ENCODE results near the gene RER1.
A peak's percentile ranks its signal among the peaks of the same experiment; 100 is the strongest.

RER1 gene

DNA sequence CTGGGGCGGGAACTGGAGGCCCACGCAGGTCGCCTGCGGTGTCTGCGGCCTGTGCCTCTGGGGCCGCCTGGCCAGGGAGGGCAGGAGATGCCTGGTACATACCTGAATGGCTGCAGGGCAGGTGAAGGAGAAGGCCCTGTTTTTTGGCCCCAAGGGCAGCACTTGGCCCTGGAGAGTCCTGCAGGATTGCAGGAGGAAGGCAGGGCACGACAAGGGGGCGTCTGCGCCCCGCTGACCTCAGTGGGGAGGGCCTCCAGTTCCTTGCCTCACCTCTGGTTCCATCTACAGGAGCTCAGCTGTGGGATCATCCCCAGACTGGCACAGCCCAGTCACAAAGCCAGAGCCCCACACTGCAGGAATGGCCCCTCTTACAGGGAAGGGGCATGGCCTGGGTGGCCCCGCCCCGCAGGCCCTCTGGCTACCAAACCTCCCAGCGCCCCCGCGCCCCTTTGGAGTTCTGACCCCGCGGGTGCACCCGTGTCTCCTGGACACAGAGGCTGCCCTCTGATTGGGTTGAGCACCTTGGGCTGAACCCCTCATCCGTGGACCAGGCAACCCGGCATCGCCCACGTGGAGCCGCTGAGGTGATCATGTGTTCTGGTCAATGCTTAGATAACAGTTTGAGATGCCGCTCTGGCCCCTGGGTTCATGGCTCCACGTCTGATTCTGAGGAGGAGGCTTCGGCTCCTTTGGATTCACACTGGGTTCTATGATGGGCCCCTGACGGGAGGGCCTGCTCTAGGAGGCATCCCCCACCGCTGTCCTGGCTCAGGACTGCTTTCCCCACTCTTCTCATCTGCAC, 22.1 kb downstream of the RER1 start:
- TF ChIP-seq, protein P1, sequence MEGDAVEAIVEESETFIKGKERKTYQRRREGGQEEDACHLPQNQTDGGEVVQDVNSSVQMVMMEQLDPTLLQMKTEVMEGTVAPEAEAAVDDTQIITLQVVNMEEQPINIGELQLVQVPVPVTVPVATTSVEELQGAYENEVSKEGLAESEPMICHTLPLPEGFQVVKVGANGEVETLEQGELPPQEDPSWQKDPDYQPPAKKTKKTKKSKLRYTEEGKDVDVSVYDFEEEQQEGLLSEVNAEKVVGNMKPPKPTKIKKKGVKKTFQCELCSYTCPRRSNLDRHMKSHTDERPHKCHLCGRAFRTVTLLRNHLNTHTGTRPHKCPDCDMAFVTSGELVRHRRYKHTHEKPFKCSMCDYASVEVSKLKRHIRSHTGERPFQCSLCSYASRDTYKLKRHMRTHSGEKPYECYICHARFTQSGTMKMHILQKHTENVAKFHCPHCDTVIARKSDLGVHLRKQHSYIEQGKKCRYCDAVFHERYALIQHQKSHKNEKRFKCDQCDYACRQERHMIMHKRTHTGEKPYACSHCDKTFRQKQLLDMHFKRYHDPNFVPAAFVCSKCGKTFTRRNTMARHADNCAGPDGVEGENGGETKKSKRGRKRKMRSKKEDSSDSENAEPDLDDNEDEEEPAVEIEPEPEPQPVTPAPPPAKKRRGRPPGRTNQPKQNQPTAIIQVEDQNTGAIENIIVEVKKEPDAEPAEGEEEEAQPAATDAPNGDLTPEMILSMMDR (conservative IDR thresholded peaks at IDR 0.05), result no peak
- peak overlapping the region; percentile 99 for H3K27ac ChIP-seq

DNA sequence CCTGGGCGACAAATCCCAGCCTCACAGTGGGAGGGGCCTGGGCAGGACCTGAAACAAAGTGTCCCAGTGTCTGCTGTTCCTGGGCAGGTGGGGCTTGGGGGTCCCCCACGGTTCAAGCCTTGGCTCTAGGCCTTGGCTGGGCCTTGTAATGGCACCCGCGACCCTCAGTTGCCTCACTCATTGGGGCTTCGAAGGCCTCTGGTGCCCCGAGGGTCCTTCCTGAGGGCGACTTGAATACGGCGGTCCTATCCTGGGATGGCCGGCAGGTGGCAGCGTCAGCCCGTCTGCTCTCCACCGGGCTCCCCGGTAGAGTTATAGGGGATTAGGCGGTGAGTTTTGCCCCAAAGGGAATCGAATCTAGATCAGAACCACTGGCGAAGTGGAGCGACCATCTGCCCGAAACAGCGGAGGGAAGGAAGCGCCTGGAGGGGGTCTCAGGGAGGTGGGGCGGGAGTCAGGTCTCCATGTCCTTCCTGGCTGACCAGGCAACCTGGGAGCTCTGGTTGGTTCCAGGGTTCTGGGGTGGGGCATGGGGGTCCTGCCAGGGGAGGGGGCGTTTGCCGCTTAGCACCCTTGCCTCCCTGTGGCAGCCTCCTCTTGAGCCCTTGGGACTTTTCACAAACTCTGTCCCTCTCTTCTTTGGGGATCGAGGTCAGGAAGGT, 22.8 kb downstream of the RER1 start:
- TF ChIP-seq, protein P1 (conservative IDR thresholded peaks at IDR 0.05), result peak; percentile 97
- TF ChIP-seq ZFX (IDR thresholded peaks at IDR 0.05), result no peak
- H3K27ac ChIP-seq, result peak overlapping the region; percentile 99

DNA sequence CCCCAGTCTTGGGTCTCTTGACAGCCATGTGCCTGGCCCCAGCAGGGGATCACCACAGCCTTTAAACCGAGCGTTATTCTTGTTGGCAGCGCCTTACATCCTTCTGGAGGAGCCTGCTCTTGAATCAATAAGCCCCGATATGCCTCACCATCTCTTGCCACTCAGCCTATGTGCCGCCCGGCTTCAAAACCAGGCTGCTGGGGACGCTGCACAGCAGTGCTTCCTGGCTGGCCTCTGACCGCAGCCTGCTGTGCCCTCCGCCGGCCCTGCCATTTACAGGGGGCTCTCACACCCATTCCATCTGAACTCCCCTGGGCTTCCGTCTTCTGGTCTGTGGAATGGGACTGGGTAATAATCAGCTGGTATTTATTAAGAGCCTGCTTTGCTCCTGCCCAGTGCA, 23.7 kb downstream of the RER1 start:
- TF ChIP-seq, protein P1 (conservative IDR thresholded peaks at IDR 0.05), result no peak
- no peak for TF ChIP-seq ZFX (IDR thresholded peaks at IDR 0.05)
- H3K27ac ChIP-seq, result peak overlapping the region; percentile 99

DNA sequence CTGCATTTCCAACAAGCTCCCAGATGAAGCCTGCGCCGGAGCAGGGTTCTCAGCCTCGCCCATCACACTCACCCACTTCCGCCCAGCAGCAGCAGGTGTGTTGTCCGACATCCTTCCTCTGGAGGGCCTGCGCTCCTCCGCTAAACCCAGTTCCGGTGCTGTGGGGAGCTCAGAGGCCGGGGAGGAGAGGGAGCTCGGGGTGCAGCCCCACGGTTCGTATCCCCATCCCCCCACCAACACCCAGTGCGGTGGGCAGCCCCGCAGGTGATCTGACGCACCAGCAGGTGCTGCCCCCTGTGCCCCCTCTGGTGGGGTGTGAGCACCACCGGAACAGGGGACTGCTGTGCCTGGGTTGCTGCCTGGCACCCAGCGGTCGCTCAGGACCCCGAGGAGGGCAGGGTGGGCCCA, 24.2 kb downstream of the RER1 start:
- TF ChIP-seq, protein P1 (conservative IDR thresholded peaks at IDR 0.05), result no peak
- TF ChIP-seq ZFX (IDR thresholded peaks at IDR 0.05), result no peak
- H3K27ac ChIP-seq, result peak overlapping the region; percentile 99

DNA sequence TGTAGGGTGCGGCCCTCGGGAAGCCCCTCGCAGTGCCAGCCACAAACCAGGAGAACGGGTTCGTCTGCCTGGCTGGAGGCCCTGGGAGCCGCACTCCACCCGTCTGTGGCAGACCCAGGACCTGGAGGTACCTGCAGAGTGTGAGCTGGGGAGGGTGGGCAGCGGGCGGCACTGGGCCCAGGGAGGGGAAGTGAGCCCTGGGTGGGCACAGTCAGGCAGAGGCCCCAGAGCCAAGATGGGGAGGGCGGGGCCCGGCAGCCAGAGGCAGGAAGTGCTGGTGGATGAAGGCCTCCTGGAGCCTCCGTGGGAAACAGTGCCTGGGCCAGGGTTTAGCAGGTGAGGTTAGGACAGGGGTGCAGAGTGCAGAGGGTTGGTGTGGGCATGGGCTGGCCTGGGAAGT, 24.8 kb downstream of the RER1 start:
- H3K27ac ChIP-seq, result peak overlapping the region; percentile 99
- TF ChIP-seq, protein P1 (conservative IDR thresholded peaks at IDR 0.05), result no peak
- TF ChIP-seq ZFX (IDR thresholded peaks at IDR 0.05), result no peak

DNA sequence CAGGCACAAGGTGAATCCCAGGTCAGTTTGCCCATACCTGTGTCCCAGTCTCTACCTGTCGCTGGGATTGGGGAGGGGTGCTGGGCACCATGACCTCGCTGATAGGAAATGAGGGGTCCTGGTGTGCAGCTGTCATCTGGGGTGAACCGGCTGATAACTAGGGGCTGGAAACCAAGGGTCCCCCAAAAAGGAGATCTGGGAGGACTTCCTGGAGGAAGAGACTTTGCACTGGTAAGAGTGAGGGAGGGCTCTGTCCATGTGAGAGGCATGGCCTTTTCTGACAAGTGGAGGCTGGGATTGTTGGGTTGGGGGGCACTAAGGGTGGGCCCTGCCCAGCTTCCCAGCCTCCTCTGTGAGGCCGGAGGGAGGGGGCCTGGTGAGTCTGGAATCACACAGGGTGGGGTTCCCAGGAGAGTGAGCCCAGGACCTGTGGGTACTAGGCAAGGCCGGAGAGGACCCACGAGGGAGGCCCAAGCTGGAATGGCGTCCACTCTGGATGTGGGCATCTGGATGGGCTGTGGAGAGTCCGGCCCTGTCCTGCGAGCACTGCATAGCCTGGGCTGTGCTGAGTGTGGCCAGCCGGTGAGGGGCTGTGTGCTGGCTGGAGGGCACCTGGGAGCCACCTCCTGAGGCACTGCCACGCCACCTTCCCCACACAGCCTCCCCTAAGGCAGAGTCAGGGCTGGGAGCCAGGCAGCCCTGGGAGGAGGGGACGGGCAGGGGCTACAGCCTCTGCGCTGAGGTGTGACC, 25.6 kb downstream of the RER1 start:
- H3K27ac ChIP-seq, result no peak overlapping the region; the same call in 1 of the 2 replicates
- no peak for TF ChIP-seq ZFX (IDR thresholded peaks at IDR 0.05)
- TF ChIP-seq, protein P1 (conservative IDR thresholded peaks at IDR 0.05), result no peak

DNA sequence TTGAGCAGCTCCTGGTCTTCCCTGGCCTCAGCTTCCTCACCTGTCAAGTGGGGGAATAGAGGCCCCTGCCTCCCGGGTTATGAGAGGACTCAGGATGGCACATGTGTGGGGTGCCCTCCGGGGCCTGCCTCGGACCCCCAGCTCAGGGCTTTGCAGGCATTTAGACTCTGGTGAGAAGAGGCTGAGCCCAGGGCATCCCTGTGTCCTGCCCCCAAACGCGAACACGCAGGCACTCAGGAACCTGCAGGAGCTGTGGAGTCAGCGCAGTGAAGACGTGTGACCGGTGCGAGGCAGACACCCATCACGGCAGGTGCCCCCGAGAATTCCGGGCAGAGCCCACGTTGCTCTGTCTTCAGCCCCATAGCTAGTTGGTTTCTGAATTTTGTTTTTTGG, 26.2 kb downstream of the RER1 start:
- no peak for TF ChIP-seq ZFX (IDR thresholded peaks at IDR 0.05)
- TF ChIP-seq, protein P1 (conservative IDR thresholded peaks at IDR 0.05), result no peak
- no peak overlapping the region for H3K27ac ChIP-seq

Data from C4-2B (cell line).